HG02763 (cell line): ENCODE data around the gene LY6G6D.

Source experiments
- ATAC-seq: cut with Tn5 transposase; IDR thresholded peaks from one replicate; pipeline ENCODE4 v1.9.1; 2021; ENCODE audit warnings: mild to moderate bottlenecking, moderate library complexity; ENCODE audit not compliant: unreplicated experiment

The LY6G6D gene, protein sequence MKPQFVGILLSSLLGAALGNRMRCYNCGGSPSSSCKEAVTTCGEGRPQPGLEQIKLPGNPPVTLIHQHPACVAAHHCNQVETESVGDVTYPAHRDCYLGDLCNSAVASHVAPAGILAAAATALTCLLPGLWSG

DNA sequence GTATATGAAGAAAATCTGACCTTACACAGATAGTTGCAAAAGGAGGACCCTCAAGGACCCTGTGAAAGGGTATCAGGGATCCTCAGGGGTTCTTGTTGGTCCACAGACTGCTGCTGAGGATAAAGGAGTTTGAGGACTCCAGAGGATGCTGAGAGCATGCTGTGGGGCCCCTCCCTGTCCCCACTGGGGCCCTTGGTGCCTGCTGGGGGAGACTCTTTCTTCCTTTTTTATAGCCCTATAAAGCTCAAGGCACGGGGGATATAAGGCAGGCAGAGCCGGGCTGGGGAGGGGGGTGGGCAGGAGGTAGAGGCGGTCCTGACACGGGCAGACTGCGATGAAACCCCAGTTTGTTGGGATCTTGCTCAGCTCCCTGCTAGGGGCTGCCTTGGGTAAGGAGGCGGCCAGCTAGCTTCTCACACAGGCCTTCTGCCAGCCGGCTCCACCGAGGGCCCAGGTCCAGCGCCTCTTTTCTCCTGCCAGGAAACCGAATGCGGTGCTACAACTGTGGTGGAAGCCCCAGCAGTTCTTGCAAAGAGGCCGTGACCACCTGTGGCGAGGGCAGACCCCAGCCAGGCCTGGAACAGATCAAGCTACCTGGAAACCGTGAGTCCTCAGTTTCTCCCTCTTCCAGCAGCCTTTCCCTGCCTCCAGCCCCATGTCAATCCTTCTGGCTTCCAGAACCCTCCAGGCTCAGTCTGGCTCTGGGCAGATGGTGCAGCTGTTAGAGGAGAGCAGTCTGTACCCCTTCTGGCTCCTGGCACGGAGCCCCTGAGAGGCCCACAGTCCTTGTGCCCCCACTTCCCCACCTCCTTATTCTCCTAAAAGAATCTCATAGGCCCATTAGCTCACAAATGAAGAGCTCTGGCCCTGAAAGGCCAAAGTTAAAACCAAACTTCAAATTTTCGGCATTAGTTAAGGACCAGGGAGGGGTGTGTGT is at the start of gene LY6G6D:
Gene LY6G6D, plus strand, starts transcription at position 327 of the 937 bp plus-strand sequence. Its CDS starts 8 bp downstream, at position 335.
- ATAC-seq = no peak

DNA sequence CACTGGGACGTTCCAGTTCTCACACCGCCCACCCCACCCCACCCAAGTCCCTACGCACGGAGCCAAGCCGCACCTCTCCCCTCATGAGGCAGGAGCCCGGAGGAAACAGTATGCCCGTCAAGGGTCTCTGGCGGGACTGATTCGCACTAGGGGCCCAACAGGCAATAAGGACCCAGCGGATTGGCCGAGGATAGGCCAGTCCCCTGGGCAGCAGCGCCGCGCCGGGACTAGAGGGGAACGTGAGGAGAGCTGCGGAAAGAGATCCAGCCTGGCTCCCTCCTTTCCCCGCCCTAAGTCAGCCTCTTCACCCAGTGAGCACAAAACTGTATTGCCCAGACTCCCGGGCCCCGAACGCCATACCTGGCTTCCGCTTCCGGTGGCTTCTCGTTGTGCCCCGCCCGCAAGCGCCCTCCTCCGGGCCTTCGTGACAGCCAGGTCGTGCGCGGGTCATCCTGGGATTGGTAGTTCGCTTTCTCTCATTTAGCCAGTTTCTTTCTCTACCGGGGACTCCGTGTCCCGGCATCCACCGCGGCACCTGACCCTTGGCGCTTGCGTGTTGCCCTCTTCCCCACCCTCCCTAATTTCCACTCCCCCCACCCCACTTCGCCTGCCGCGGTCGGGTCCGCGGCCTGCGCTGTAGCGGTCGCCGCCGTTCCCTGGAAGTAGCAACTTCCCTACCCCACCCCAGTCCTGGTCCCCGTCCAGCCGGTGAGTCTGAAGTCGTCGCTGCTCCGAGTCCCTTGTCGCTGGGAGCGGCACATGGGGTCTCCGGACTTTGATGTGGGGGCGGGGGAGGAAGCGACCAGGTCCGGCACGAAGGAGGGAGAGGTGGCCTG is 49.4 kb upstream of the LY6G6D start, which contains the start of gene CSNK2B:
Gene CSNK2B, plus strand, starts transcription at position 580 of the 836 bp plus-strand sequence. CDS start 752 bp downstream, outside the sequence.
- peak; percentile 84 for ATAC-seq

DNA sequence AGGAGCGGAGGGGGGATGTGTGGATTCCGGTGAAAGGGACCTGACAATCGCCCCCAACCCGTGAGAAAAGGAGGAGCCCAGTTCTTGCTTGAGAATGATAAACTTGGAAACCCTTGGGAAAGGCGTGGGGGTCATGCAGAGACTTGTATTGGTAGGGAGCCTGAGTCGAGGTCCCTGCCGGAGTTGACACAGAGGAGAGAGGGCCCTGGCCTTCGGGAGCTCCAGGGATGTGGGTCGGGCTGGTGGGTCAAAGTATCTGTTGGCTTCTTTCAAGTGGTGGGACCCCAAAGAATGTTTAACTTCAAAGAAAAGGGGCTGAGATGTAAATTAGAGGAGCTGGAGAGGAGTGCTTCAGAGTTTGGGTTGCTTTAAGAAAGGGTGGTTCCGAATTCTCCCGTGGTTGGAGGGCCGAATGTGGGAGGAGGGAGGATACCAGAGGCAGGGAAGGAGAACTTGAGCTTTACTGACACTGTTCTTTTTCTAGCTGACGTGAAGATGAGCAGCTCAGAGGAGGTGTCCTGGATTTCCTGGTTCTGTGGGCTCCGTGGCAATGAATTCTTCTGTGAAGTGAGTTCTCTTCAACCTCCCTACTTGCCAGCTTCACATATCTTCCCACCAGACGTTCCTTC is 48.7 kb upstream of the LY6G6D start:
- ATAC-seq = no peak

DNA sequence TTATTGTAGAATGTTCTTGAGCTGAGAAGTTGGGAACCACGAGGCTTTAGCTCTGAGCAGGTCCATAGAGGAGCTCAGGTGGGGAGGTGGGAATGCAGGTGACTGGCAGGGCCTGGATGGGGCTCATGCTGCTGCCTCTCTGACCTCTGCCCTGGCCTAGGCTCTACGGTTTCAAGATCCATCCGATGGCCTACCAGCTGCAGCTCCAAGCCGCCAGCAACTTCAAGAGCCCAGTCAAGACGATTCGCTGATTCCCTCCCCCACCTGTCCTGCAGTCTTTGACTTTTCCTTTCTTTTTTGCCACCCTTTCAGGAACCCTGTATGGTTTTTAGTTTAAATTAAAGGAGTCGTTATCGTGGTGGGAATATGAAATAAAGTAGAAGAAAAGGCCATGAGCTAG is 45.5 kb upstream of the LY6G6D start, which contains the start of gene LY6G5B:
Gene LY6G5B, plus strand, starts transcription at position 301 of the 400 bp plus-strand sequence. CDS start 975 bp downstream, outside the sequence.
- no peak for ATAC-seq

DNA sequence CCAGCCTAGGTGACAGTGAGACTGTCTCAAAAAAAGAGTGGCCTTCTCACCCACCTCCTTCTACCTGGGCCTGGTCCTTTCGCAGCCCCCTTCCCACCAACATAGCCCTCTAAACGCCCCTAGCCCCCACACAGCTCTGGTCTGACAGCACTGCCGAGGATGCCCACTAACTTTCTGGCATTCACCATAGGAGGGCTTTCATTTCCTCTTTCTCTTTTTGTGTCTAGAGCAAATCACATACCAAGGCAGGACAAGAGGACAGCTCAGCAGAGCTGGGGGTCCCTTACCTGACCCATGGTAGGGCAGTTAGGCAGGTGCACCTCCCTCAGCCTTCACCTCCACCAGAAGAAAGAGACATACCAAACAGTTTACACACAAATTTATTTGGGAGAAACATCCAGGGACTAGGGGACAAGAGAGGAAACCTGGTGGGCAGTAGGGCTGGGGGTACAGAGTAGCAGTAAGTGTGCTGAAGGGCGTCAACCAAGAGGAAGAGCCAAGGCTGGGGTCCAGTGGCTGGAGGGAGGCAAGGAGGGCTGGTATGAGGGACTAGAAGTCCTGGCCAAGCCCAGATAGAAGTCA is 38.7 kb upstream of the LY6G6D start:
- ATAC-seq = no peak

DNA sequence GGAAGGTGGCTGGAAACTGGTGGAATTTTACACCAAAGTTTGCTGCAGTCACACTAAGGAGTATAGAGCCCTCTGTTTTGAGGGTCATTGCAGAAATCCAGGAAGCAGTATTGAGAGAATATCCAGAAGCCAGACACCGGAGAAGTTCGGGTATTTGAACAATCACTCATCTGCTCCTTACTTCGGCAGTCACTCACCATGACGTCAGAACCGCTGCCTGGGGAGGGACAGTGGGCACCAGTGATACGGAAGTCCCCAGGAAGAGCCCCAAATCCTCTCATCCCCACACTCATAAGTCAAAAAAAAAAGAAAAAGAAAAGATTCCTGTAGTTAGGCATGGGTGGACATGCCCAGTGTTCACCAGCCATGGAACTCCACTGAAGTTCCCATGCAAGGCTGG is 38.2 kb upstream of the LY6G6D start:
- no peak for ATAC-seq

DNA sequence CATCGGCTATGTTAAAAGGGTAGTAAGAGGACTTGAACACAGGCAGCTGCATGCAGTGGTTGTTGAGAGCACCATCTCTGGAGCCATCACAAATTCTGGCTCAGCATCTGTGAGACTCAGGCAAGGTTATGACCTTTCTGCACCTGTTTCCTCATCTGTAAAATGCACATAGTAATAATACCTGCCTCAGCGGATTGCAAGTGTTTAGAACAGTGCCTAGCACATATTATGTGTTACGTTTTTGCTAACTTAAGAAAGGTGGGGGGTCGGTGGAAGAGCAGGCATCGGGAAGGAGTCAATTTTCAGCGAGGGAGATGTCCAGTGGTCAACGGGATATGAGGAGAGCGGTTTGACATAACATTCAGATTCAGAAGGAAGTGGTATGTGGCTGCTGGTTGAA is 37.2 kb upstream of the LY6G6D start:
- ATAC-seq = no peak

DNA sequence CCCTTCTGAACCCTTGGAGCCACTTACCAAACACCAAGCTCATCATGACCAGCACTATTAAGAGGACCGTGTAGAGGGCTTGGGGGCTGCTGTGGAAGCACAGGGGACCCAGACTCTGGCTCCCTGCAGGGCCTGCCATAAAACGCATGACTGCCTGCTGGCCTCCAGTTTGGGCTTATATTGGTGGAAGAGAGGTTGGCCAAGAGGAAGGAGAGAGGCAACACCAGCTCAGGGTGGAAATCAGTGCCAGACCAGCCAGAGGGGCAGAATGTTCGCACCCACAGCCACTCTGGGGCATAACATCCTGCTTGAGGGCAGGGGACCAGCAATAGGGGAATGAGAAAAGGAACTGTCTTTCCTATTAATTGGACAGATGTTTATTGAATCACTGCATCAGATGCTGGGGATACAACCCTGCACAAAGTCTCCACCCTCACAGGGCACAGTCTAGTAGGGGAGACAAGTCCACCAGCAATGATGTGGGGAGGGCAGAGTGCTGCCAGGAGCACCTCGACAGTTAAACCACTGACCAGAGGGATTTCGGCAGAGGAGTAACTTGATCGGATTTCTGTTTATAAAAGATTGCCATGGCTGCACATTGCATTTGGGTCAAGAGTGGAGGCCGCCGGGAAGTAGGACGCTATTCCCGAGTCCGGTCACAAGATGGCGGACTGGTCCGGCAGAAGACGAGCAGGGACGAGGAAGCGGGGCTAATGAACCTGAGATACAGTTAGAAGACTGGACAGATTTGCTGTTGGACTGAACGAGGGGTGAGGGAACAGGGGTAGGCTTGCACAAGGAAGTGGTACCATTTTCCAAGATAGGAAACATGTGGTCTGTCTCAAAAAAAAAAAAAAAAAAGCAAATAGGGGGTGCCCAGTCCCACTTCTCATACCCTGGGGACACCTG is 34.7 kb upstream of the LY6G6D start, which contains the start of gene LY6G5C:
Gene LY6G5C, minus strand, starts transcription at position 842 of the 909 bp plus-strand sequence. Its CDS starts 694 bp downstream, at position 148.
- ATAC-seq = no peak

DNA sequence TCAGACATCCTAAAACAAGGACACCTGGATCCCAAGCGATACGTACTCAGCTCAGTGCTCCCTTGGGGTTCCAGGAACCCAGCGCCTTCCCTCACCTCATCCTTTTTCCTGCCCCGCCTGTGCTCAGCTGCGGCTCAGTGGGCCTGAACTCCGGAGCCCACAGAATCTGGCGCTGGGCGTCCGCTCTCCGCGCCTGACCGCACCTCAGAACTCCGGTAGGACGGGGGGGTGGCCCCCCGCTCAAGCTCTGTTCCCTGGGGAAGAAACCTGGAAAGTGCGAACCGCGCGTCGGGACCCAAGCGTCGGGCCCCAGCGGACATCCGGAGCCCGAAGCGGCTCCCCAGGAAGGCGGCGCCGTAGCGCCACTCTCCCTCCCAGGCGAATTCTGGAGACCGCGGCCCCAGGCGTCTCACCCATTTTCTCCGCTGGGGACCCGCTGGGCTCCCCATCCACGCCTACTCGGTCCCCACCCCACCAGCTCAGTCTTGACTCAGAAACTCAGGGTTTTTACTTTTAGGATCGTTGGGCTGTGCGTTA is 33.9 kb upstream of the LY6G6D start:
- ATAC-seq = no peak

DNA sequence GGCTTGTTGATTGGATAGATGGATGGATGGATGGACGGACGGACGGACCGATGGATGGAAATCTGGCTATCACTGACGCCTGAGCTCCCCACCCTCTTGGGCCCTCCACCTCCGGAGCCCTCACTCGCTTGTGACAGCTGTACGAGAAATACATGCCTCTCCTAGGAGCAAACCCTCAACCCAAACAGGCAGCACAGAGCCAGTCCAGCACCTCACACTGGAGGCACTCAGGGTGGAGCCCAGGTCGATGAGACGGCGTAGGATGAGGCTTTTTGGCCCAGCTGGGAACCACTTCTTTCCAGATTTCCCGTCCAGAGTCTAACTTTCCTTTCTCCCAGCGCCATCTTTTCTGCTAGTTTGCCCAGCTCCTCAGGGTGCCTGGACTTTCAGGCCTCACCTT is 31.6 kb upstream of the LY6G6D start:
- ATAC-seq = no peak

DNA sequence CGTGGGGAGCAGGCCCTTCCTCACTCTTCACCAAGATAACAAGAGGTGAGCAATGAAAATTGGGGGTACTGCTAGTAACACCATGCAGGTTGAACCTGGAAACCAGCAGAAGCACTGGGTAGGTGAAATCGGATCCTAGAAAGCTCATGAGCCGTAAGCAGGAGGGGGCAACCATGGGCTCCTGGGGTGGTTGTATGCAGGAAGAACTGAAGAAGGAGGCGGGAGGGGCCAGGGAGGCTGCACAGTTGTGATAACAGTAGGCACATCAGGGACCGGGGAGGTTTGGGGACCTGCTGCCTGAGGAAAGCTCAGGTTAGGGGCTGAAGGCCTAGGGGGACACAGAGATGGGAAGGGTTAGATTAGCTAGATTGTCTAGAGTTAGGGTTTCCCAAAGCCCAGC is 28.7 kb upstream of the LY6G6D start:
- ATAC-seq = no peak

DNA sequence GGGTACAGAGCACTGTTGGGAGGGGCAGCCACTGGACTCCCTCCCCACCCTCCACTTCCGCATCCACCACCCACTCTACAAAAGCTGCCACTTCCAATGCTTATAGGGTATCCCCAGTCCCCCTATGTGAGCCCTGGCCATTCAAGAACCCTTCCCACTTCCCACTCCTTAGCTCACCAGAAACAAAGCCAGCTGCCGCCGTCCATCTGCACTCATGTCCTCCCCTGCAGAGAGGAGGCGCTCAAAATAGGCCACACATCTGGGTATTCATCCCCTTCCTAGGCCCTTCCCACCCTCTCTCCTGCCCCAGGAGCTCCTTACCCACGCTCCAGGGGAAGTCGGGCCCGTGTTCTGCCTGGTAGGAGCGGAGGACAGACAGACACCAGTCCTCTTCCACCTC is 27.8 kb upstream of the LY6G6D start:
- ATAC-seq = no peak

DNA sequence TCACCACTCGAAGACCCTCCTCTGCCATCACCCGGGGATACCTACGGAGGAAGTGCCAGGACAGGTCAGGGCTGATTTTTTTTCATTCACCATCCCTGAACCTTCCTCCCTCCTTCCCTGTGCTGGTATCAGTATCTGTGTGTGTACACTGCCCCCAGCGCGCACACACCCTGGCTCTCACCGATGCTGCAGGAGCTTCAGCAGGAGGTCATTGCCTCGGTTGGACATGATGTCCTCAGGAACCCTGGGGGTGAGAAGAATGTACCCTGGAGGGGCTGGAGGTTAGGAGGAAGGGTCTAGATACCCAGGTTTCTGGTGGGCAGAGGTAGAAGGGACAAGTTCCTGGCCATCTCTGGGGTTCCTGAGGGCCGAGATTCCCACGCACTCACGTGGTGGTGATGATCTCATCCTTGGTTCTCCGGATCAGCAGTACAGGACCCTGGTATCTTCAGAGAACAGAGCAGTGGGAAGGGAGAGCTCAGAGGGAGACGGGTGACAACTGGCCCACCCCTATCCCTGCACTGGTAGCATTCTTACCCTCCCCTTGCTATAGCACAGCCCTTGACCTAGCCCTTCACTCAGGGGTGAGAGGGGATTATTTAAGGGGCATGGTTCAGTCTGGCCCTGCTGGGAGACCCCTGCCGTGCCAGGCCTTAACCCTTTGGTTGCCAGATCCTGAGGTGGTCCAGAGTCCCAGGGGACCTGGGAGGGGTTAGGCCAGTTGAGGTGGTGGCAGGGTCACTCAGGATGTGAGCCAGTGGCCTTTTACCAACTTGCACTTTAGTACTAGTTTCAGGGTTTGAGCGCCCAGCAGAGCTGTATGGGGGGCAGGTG is 27.1 kb upstream of the LY6G6D start:
- no peak for ATAC-seq

DNA sequence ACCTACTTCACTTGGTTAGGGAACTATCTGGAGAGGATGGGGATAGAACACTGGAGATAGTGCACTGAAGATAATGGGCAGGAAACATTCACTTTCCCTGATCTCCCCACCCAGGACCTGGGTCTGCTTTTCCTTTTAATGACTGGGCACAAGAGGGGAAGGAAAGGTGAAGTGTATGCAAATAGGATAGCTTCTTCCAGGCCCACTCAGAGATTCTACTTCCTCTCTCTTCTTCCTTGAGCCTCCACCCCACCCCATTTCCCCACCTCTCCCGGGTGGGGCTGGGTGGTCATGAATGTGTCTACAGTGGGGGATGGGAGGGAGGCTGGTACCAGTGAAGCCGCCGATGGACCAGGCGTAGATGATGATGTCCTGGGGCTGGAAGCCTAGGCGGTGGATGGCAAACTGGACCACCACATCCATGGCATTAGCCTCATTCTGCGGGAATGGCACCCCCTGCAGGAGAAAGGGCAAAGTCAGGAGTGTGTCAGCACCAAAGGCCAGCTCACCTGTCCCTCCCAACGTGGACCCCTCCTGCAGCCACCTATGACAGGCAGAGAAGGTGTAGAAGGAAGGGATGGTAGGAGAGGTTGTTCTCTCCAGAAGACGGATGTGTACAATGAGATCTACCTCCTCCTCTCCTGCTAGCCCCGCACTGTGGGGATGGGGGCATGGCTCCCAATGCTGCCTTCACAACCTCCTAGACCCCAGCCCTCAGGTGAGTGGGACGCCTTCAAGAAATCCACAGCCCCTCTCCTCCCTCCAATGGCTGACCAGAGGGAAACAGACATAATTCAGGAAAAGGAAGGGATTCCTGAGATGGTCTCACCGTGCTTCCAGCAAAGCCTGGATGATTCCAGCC is 25.7 kb upstream of the LY6G6D start:
- no peak for ATAC-seq

DNA sequence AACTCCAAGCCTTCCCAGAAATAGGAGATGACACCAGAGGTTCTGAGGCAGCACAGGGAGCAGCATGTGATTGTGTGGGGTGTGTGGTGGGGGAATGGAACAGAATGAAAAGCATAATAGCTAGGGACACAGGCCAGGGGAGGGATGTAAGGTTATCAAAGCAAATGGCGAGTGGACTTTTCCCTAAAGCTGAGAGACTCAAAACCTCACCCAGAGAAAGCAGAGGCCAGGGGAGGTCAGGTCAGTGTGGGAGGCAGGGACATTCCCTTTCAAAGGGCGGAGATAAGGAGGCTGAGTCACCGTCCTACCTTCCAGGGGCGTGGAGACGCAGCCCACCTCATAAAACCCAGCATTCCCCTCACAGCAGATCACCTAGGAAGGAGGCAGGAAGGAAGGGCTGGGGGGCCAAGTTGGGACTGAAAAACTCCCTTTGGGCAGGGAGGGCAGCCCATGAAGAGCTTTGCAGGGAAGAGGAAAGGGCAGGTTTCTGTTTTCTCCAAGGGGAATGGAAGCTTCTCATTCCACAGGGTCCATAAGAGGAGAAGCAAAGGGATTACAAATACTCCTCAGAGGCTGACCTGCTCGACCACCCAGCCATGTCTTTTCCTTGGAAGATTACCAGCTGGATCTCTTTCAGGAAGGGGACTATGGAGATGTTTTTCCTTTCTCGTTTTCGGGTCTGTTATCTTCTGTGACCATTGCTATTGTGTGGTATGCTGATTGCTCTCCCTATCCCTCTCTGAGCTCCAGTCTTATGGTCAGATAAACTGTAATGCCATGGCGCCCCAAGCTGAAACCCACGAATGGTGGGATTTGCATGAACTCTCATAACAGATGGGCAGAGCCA is 24.7 kb upstream of the LY6G6D start:
- ATAC-seq = no peak

DNA sequence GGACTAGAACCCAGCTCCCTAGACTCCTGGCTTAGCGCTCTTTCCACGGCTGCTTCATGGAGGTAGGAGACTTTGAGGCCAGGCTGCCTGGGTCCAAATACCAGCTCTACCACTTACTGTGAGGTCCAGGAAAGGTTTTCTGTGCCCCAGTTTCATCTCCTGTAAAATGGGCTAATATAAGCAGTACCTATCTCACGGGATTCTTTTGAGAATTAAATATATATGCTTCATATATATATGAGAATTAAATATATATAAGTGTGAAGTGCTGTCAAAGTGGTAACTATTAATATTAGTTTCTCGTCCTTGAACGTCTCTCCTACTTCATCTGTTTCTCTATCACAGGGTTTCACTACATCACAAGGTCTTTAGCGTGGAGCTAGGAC is 24.1 kb upstream of the LY6G6D start:
- ATAC-seq = no peak
